Right kidney (tissue), 1 donor: ENCODE measurements around the gene REM2.

Experiments
- DNase-seq: peaks from one replicate; pipeline ENCODE4 v3.0.0-alpha.2; 2016

REM2 gene

DNA sequence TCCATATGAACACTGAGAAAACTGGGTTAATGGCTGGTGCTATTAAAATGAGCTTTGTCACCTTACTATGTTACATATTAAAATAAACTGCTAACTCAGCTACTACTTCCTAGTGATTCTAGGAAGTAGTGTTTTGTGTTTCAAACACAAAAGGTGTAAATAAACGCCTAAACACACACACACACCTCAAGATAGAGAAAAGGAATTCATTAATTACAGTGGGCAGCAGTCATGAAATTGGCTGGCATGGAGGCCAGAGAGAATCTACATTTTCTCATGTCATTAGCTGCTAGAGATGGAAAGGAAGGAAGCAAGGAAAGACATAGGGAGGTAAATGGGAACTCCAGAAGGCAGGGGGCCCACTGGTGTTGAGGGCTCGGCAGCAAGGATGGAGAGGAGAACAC, 46.9 kb downstream of the REM2 start:
- no peak for DNase-seq

DNA sequence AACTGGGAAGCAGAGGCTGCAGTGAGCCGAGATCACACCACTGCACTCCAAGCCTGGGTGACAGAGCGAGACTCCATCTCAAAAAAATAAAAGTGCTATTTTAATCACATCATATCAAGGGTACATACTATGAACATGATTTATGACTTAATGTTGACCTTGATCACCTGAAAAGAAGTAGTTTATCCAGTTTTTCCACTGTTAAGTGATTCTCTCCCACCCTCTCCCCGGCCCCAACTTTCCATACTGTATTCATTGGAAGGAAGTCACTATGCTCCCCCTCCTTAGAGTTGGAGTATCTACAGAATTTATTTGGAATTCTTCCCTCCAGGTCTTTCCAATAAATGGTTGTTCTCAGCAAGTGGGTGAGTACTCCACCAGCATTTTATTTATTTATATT, 49.1 kb downstream of the REM2 start:
- no peak for DNase-seq

DNA sequence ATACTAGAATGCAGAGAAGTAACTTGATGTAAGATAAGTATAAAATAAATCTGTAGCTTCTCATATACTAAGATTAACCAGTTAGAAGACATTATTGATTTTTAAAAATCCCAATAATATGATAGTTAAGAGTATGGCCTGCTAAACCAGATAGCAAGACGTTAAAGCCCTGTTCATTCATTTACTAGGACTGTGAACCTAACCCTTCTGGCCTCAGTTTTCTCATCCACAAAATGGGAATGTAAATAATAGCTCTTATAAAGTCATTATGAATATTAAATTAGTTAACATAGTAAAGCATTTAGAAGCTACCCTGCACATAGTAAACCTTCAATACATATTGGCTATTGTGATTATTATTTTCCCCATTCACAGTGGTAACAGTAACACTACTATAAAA, 52.1 kb downstream of the REM2 start:
- DNase-seq = no peak
